ENCODE results near the gene ZC3H12C. TPM values are rescaled to one million over a fixed set of nuclear protein-coding genes. Genes with fewer than 3 reads are reported as not detected.

The ZC3H12C gene
- total RNA-seq, 4 donors from 2014 or later = 5.7 to 17.3 (median 11.4) TPM

DNA sequence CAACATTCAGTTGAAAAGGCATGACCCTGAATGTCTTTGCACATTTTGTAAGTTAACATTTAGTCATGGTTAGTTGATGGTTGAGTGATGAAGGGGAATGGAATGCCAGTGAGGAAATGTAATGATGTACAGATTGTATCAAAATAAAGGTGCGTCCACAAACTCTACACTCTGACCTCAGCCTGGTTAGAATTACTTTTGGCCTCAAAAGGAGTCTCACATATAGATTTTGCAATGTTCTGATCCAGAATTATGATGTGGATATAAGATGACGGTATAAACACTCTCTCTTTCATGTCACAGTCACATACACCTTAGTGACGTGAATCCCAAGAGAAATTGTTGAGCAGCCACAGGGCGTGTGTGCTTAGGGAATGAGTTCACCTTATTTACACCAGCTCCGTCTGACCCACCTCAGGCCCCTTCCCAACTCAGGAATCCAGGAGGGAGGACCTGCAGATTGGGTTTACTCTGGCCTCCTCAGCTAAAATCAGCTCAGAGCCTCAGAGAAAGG lies 103.1 kb downstream of the ZC3H12C start:
- H3K27me3 ChIP-seq = no peaks in the 10 kb centered on the region
- H3K36me3 ChIP-seq = no peaks in the 10 kb centered on the region
- no peak overlapping the region for H3K27ac ChIP-seq
- TF ChIP-seq, protein P1, sequence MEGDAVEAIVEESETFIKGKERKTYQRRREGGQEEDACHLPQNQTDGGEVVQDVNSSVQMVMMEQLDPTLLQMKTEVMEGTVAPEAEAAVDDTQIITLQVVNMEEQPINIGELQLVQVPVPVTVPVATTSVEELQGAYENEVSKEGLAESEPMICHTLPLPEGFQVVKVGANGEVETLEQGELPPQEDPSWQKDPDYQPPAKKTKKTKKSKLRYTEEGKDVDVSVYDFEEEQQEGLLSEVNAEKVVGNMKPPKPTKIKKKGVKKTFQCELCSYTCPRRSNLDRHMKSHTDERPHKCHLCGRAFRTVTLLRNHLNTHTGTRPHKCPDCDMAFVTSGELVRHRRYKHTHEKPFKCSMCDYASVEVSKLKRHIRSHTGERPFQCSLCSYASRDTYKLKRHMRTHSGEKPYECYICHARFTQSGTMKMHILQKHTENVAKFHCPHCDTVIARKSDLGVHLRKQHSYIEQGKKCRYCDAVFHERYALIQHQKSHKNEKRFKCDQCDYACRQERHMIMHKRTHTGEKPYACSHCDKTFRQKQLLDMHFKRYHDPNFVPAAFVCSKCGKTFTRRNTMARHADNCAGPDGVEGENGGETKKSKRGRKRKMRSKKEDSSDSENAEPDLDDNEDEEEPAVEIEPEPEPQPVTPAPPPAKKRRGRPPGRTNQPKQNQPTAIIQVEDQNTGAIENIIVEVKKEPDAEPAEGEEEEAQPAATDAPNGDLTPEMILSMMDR (IDR thresholded peaks at IDR 0.05) = no peak
- TF ChIP-seq POLR2A (IDR thresholded peaks at IDR 0.05) = no peak
- no peaks in the 10 kb centered on the region for H3K4me1 ChIP-seq
- DNase-seq = no peak
- no peak overlapping the region for H3K4me3 ChIP-seq
- H3K9me3 ChIP-seq = peaks cover 0 to 5% (median 0%) of the 10 kb centered on the region in 4 donors

DNA sequence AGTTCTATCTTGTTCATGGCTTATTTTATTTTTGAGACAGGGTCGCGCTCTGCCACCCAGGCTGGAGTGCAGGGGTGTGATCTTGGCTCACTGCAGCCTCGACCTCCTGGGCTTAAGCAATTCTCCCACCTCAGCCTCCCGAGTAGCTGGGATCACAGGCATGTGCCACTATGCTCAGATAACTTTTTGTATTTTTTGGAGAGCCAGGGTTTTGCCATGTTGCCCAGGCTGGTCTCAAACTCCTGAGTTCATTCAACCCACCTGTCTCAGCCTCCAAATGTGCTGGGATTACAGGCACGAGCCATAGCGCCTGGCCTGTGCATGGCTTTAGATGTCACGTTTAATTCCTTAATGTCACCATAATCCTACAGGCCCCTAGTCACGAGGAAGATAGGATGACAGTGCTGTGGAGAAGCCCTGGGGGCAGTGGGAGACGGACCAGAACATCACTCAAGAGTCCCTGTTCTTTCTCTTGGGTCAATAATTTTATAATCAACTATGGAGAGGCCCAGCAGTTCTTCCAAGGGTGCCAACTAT lies 103.8 kb downstream of the ZC3H12C start:
- H3K4me1 ChIP-seq = no peaks in the 10 kb centered on the region
- H3K36me3 ChIP-seq = no peaks in the 10 kb centered on the region
- no peak overlapping the region for H3K4me3 ChIP-seq
- H3K27ac ChIP-seq = no peak overlapping the region
- no peaks in the 10 kb centered on the region for H3K27me3 ChIP-seq
- no peaks in the 10 kb centered on the region for H3K9me3 ChIP-seq
- no peak for DNase-seq
- TF ChIP-seq, protein P1 (IDR thresholded peaks at IDR 0.05) = no peak
- TF ChIP-seq POLR2A (IDR thresholded peaks at IDR 0.05) = no peak

DNA sequence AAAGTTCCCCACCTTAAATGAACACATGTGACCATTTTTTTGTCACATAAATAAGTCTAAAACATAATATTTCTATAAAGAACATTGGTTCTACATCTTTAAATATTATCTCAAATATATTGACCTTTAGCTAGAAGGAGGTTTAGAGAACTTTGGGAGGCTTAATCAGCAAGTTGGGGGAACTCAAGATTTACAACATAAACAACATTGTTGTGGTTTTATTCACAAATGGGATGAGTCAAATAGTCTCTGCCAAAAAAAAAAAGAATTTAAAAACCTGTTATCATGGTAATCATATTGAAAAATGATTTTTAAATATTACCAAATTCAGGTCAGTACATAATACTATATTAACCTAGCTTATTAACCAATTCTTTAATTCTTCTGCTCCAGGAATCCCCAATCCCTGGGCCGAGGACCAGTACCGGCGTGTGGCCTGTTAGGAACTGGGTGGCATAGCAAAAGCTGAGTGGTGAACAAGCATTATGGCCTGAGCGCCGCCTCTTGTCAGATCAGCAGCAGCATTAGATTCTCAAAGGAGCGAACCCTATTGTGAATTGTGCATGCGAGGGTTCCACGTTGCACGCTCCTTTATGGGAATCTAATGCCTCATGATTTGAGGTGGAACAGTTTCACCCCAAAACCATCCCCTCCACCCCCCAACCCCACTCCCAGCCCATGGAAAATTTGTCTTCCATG lies 105.0 kb downstream of the ZC3H12C start:
- Histone ChIP-seq H3K4me1 (no peaks in the 10 kb centered on the region), H3K27me3 (no peaks in the 10 kb centered on the region), H3K27ac (no peak overlapping the region), H3K36me3 (no peaks in the 10 kb centered on the region), H3K4me3 (no peak overlapping the region), H3K9me3 (no peaks in the 10 kb centered on the region)
- no peak for DNase-seq
- TF ChIP-seq, protein P1 (IDR thresholded peaks at IDR 0.05) = no peak
- TF ChIP-seq POLR2A (IDR thresholded peaks at IDR 0.05) = no peak

DNA sequence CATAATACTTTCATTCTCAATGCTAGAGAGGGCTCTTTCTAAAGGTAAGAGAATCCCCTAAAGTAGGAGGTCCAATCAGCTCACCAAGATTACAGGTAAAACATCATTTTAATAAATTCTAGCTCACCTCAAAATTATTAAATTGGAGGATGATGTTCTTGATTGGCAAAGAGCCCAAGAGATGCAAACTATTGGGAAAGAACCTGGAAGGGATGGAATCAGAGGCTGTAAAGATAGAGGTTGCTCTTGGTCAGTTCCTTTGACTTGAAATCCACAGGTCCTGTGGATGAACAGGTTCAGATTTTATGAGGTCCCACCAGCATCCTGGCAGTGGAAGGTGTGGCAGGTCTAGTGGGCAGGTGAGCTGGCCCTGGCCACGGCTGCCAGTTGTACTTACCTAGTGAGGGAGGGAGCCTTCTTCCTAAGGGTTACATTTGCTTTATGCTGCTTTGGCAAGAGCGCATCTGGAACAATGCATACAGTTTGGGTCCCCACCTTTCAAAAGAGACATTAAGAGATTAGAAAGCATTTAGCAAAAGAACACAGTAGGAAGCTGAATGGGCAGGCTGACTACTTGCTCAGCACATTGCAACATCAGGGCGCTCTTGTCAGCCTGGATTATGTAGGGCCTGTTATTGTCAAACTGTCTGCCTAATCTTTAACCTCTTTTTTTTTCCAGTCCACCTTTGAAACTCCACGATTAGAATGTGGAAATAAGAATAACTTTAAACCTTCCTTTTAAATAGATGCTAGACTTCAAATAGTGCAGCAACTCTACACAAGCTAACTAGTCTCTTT lies 106.2 kb downstream of the ZC3H12C start:
- H3K27ac ChIP-seq = no peak overlapping the region
- DNase-seq = no peak
- H3K9me3 ChIP-seq = no peaks in the 10 kb centered on the region
- H3K27me3 ChIP-seq = no peaks in the 10 kb centered on the region
- H3K4me3 ChIP-seq = no peak overlapping the region
- H3K4me1 ChIP-seq = no peaks in the 10 kb centered on the region
- TF ChIP-seq, protein P1 (IDR thresholded peaks at IDR 0.05) = no peak
- no peak for TF ChIP-seq POLR2A (IDR thresholded peaks at IDR 0.05)
- no peaks in the 10 kb centered on the region for H3K36me3 ChIP-seq

DNA sequence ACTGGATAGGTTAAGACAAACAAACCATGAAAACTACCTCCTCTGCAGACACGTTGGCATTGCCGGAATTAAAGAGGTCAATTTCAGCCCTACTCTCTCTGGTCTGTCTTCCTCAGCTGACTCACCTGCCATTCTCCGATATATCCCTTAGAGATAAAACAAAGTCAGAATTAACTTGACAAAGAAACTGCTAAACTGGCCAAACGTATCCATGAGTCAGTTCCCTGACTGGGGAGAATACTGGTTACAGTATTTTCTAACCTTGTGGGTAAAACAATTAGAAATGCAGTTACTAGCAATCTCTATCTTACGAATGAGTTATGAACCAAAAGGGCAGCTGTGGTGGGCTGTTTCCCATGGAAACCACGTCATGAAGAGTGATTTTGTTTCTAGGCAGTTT lies 107.0 kb downstream of the ZC3H12C start:
- Histone ChIP-seq H3K4me3 (no peak overlapping the region), H3K36me3 (no peaks in the 10 kb centered on the region), H3K4me1 (no peaks in the 10 kb centered on the region), H3K9me3 (no peaks in the 10 kb centered on the region), H3K27me3 (no peaks in the 10 kb centered on the region), H3K27ac (no peak overlapping the region)
- no peak for TF ChIP-seq POLR2A (IDR thresholded peaks at IDR 0.05)
- TF ChIP-seq, protein P1 (IDR thresholded peaks at IDR 0.05) = no peak
- DNase-seq = no peak

Measured in Peyer's patch (tissue), 4 donors.